ENCODE results near the gene CAPZA1. TPM values are rescaled to one million over a fixed set of nuclear protein-coding genes. Genes with fewer than 3 reads are reported as not detected.

Gene CAPZA1
- total RNA-seq, 4 donors from 2014 or later, result 102 to 209 (median 165) TPM

GRCh38 chr1:112708002-112708448 is 88.4 kb downstream of the CAPZA1 start:
- TF ChIP-seq CTCF (IDR thresholded peaks at IDR 0.05; ENCODE audit: low read depth), result no peak

GRCh38 chr1:112708489-112708888 is 88.9 kb downstream of the CAPZA1 start:
- TF ChIP-seq CTCF (IDR thresholded peaks at IDR 0.05; ENCODE audit: low read depth), result no peak

GRCh38 chr1:112710159-112710558 is 90.5 kb downstream of the CAPZA1 start:
- no peak for TF ChIP-seq CTCF (IDR thresholded peaks at IDR 0.05; ENCODE audit: low read depth)

- no peak for TF ChIP-seq CTCF (IDR thresholded peaks at IDR 0.05; ENCODE audit: low read depth)
Observed at GRCh38 chr1:112710586-112710985, 91.0 kb downstream of the CAPZA1 start.

GRCh38 chr1:112711041-112711440 is 91.4 kb downstream of the CAPZA1 start:
- no peak for TF ChIP-seq CTCF (IDR thresholded peaks at IDR 0.05; ENCODE audit: low read depth)

GRCh38 chr1:112711670-112712069 is 92.0 kb downstream of the CAPZA1 start:
- TF ChIP-seq CTCF (IDR thresholded peaks at IDR 0.05; ENCODE audit: low read depth), result no peak

GRCh38 chr1:112712191-112712590 is 92.6 kb downstream of the CAPZA1 start:
- TF ChIP-seq CTCF (IDR thresholded peaks at IDR 0.05; ENCODE audit: low read depth), result no peak
